Stimulated activated CD4-positive, alpha-beta T cell treated with anti-CD3 and anti-CD28 coated beads, Interleukin-1b, Interleukin-23, amount 100 ng/mL, for 4 hours (primary cell): ENCODE measurements around the gene CCDC74A.
"Not testable (repeated sequence)": the region's sequence is repeated elsewhere in the genome, so short reads cannot be mapped to it uniquely, and the experiment has no call there.

Source experiments
- DNase-seq, 2 donors: peaks; one replicate each; pipeline ENCODE4 v3.0.0-alpha.2; 2020; ENCODE audit warnings: low read depth in 2 of 2

CCDC74A gene

GRCh38 chr2:131556998-131557397 lies 29.3 kb downstream of the CCDC74A start:
- no peak for DNase-seq

GRCh38 chr2:131557558-131558321 lies 30.1 kb downstream of the CCDC74A start:
- no peak for DNase-seq

- DNase-seq, result no peak
These were observed 38.7 kb downstream of the CCDC74A start for GRCh38 chr2:131566371-131566770.

GRCh38 chr2:131567891-131568290 lies 40.2 kb downstream of the CCDC74A start:
- DNase-seq, result no peak

GRCh38 chr2:131568401-131568800 lies 40.7 kb downstream of the CCDC74A start:
- not testable (repeated sequence) for DNase-seq

GRCh38 chr2:131572175-131572574 lies 44.5 kb downstream of the CCDC74A start:
- no peak for DNase-seq

- no peak for DNase-seq
These were observed 50.1 kb downstream of the CCDC74A start for GRCh38 chr2:131577812-131578211.

GRCh38 chr2:131580187-131580586 lies 52.5 kb downstream of the CCDC74A start:
- no peak for DNase-seq
